ENCODE data around the gene NFKBIL1. TPM values are rescaled to one million over a fixed set of nuclear protein-coding genes. Genes with fewer than 3 reads are reported as not detected.

Gene NFKBIL1
- total and polyA plus RNA-seq, 10 of the 15 experiments (the other 5 are each of a cell fraction or from before 2014, with no cell fraction given) = 0.19 to 15.1 (median 7.0) TPM

DNA sequence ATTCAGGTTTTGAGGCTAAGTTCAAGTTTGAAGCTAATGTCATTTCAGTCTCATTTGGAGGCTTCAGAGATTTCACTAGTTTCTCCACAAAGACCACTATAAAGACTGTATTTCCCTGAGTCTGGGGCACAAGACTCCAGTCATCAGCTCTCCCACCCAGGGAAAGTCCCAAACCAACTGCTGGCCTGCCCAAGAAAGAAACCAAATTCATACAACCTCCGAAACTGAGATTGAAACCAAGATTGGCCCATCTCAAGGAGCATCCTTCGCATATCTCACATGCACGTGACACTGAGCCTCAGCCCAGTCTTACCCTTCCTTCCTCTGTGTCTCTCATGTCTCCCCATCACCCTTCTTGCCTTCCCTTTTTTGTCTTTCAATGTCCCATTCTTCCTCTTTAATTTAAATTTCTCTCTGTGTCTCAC lies 21.1 kb downstream of the NFKBIL1 start (continued):
- TF ChIP-seq ZBTB40 (IDR thresholded peaks at IDR 0.05; ENCODE audit: borderline replicate concordance) (no peak), NFXL1 (IDR thresholded peaks at IDR 0.05; ENCODE audit: borderline replicate concordance) (no peak), ATF3 (IDR thresholded peaks at IDR 0.05; ENCODE audit: borderline replicate concordance, extremely low read depth, low read depth, low read length) (no peak), ZNF207 (IDR thresholded peaks at IDR 0.05; ENCODE audit: borderline replicate concordance) (no peak), ZNF24 (IDR thresholded peaks at IDR 0.05) (no peak), NR2F1 (conservative IDR thresholded peaks at IDR 0.05) (peak; percentile 81), ZNF384 (IDR thresholded peaks at IDR 0.05; ENCODE audit: borderline replicate concordance, low read depth, low read length) (no peak), PML (IDR thresholded peaks at IDR 0.05; ENCODE audit: low read length) (no peak), KAT2A (conservative IDR thresholded peaks at IDR 0.05; ENCODE audit: control insufficient read depth, low read depth, low read length) (no peak), CHD4 (IDR thresholded peaks at IDR 0.05) (no peak), CEBPB (IDR thresholded peaks at IDR 0.05; ENCODE audit: borderline replicate concordance in 1 of 2, low read depth in 2 of 2, low read length in 2 of 2) (no peak), NR2C2 (IDR thresholded peaks at IDR 0.05; ENCODE audit: borderline replicate concordance, control insufficient read depth, insufficient read length, low read depth) (no peak), TAF1 (IDR thresholded peaks at IDR 0.05; ENCODE audit: borderline replicate concordance, low read depth, low read length) (0 out of 2 replicates have a peak, but pooled peaks have one; percentile 15), MYB (IDR thresholded peaks at IDR 0.05; ENCODE audit: borderline replicate concordance, low read depth, low read length) (peak; percentile 82; the same call in 1 of the 2 replicates), SPI1 (IDR thresholded peaks at IDR 0.05; ENCODE audit: borderline replicate concordance, insufficient read depth, low read depth, low read length) (peak; percentile 61; the same call in 1 of the 2 replicates), POLR2AphosphoS5 (IDR thresholded peaks at IDR 0.05; ENCODE audit: low read length) (no peak), SMARCA5 (IDR thresholded peaks at IDR 0.05) (no peak), SIX5 (IDR thresholded peaks at IDR 0.05; ENCODE audit: low read depth, low read length, severe bottlenecking) (no peak)
- TF ChIP-seq, protein P1, sequence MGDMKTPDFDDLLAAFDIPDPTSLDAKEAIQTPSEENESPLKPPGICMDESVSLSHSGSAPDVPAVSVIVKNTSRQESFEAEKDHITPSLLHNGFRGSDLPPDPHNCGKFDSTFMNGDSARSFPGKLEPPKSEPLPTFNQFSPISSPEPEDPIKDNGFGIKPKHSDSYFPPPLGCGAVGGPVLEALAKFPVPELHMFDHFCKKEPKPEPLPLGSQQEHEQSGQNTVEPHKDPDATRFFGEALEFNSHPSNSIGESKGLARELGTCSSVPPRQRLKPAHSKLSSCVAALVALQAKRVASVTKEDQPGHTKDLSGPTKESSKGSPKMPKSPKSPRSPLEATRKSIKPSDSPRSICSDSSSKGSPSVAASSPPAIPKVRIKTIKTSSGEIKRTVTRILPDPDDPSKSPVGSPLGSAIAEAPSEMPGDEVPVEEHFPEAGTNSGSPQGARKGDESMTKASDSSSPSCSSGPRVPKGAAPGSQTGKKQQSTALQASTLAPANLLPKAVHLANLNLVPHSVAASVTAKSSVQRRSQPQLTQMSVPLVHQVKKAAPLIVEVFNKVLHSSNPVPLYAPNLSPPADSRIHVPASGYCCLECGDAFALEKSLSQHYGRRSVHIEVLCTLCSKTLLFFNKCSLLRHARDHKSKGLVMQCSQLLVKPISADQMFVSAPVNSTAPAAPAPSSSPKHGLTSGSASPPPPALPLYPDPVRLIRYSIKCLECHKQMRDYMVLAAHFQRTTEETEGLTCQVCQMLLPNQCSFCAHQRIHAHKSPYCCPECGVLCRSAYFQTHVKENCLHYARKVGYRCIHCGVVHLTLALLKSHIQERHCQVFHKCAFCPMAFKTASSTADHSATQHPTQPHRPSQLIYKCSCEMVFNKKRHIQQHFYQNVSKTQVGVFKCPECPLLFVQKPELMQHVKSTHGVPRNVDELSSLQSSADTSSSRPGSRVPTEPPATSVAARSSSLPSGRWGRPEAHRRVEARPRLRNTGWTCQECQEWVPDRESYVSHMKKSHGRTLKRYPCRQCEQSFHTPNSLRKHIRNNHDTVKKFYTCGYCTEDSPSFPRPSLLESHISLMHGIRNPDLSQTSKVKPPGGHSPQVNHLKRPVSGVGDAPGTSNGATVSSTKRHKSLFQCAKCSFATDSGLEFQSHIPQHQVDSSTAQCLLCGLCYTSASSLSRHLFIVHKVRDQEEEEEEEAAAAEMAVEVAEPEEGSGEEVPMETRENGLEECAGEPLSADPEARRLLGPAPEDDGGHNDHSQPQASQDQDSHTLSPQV (IDR thresholded peaks at IDR 0.05) = no peak
- TF ChIP-seq, protein P2, sequence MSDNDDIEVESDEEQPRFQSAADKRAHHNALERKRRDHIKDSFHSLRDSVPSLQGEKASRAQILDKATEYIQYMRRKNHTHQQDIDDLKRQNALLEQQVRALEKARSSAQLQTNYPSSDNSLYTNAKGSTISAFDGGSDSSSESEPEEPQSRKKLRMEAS (IDR thresholded peaks at IDR 0.05; ENCODE audit: low read depth, low read length) = no peak
- TF ChIP-seq, protein P3, sequence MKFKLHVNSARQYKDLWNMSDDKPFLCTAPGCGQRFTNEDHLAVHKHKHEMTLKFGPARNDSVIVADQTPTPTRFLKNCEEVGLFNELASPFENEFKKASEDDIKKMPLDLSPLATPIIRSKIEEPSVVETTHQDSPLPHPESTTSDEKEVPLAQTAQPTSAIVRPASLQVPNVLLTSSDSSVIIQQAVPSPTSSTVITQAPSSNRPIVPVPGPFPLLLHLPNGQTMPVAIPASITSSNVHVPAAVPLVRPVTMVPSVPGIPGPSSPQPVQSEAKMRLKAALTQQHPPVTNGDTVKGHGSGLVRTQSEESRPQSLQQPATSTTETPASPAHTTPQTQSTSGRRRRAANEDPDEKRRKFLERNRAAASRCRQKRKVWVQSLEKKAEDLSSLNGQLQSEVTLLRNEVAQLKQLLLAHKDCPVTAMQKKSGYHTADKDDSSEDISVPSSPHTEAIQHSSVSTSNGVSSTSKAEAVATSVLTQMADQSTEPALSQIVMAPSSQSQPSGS (IDR thresholded peaks at IDR 0.05; ENCODE audit: low read length) = no peak
